ENCODE data around the gene RAB25. TPM values are rescaled to one million over a fixed set of nuclear protein-coding genes. Genes with fewer than 3 reads are reported as not detected.

The RAB25 gene
- total and polyA plus RNA-seq, 8 donors, result 57.6 to 148 (median 66.4) TPM

- Histone ChIP-seq H3K9me3 (no peaks in the 10 kb centered on the region), H3K4me3 (no peak overlapping the region), H3K4me1 (peaks cover 19 to 44% of the 10 kb centered on the region in 2 donors), H3K36me3 (no peaks in the 10 kb centered on the region), H3K27me3 (peaks cover 0 to 75% of the 10 kb centered on the region in 2 donors), H3K27ac (peak overlapping the region in 1 of 2 donors; percentile 33)
- intact Hi-C loops (cut with DNase I), result no loop called here
- ATAC-seq (no peak), DNase-seq (no peak)
- TF ChIP-seq, protein P1, sequence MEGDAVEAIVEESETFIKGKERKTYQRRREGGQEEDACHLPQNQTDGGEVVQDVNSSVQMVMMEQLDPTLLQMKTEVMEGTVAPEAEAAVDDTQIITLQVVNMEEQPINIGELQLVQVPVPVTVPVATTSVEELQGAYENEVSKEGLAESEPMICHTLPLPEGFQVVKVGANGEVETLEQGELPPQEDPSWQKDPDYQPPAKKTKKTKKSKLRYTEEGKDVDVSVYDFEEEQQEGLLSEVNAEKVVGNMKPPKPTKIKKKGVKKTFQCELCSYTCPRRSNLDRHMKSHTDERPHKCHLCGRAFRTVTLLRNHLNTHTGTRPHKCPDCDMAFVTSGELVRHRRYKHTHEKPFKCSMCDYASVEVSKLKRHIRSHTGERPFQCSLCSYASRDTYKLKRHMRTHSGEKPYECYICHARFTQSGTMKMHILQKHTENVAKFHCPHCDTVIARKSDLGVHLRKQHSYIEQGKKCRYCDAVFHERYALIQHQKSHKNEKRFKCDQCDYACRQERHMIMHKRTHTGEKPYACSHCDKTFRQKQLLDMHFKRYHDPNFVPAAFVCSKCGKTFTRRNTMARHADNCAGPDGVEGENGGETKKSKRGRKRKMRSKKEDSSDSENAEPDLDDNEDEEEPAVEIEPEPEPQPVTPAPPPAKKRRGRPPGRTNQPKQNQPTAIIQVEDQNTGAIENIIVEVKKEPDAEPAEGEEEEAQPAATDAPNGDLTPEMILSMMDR (IDR thresholded peaks at IDR 0.05), result no peak
These were observed 51.5 kb downstream of the RAB25 start for GRCh38 chr1:156112276-156113137.

DNA sequence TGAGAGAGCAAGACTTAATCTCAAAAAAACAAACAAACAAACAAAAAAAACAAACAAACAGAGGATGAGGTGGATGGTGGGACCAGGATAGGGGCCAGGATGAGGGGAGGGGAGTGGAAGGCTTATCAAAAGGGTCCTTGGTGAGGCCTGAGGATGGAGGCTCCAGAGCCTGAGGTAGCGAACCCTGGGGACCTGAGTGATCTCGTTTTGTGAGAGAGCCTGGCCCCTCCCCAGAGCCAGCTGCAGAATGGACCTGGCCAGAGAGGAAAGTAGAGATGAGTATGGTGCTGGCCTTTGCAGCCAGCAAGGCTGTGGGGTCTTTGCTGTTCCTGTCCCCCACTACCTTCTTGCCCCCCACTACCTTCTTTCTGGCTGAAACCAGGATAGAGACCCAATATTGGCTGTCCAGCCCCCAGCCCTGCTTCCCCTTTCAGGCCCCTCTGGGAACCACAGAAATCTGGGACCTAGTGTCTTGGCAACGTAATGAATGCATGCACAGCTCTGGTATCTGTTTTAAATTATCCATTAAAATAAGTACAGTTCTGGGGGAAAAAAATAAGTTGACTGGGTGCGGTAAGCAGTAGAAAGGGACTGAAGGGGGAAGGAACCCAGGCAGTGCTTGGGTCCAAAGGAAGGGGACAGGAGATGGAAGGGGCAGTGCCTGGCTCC, 52.5 kb downstream of the RAB25 start:
- TF ChIP-seq, protein P1 (IDR thresholded peaks at IDR 0.05), result no peak
- Histone ChIP-seq H3K9me3 (no peaks in the 10 kb centered on the region), H3K27ac (peak overlapping the region; percentile 95 to 96), H3K4me3 (no peak overlapping the region), H3K36me3 (no peaks in the 10 kb centered on the region), H3K27me3 (peaks cover 0 to 72% of the 10 kb centered on the region in 2 donors), H3K4me1 (peaks cover 23 to 53% of the 10 kb centered on the region in 2 donors)
- intact Hi-C loops (cut with DNase I), result no loop called here
- ATAC-seq (no peak), DNase-seq (no peak)

GRCh38 chr1:156114101-156114918, 53.4 kb downstream of the RAB25 start, which contains the start of gene LMNA:
TSS of gene LMNA (plus strand) at chr1:156114711. CDS start at chr1:156114919, 208 bp downstream.
- intact Hi-C loops (cut with DNase I), result no loop called here
- DNase-seq (peak; percentile 72 to 93 (median 90)), ATAC-seq (peak; percentile 83)
- Histone ChIP-seq H3K27me3 (peaks cover 0 to 74% of the 10 kb centered on the region in 2 donors), H3K4me3 (peak within 1 kb of the TSS; percentile 90 to 100), H3K27ac (peak within 1 kb of the TSS; percentile 95 to 96), H3K4me1 (peaks cover 31 to 62% of the 10 kb centered on the region in 2 donors), H3K36me3 (no peaks in the 10 kb centered on the region), H3K9me3 (no peaks in the 10 kb centered on the region)
- TF ChIP-seq, protein P1 (IDR thresholded peaks at IDR 0.05), result no peak

GRCh38 chr1:156114919-156115513, 54.1 kb downstream of the RAB25 start:
- H3K4me3 ChIP-seq, result peak overlapping the region; percentile 90 to 100
- H3K27me3 ChIP-seq, result peaks cover 0 to 74% of the 10 kb centered on the region in 2 donors
- H3K27ac ChIP-seq, result peak overlapping the region; percentile 95 to 96
- TF ChIP-seq, protein P1 (IDR thresholded peaks at IDR 0.05), result no peak
- DNase-seq, result peak in 1 of 4 donors; percentile 83
- no peaks in the 10 kb centered on the region for H3K36me3 ChIP-seq
- intact Hi-C loops (cut with DNase I), result no loop called here
- no peaks in the 10 kb centered on the region for H3K9me3 ChIP-seq
- H3K4me1 ChIP-seq, result peaks cover 38 to 69% of the 10 kb centered on the region in 2 donors
- ATAC-seq, result peak; percentile 36
